Muscle of arm (tissue), 12 donors: Measurements from ENCODE around the gene ABLIM3. TPM values are rescaled to one million over a fixed set of nuclear protein-coding genes. Genes with fewer than 3 reads are reported as not detected.

ENCODE experiments used
- DNase-seq: peaks from one replicate; pipeline ENCODE4 v3.0.0-alpha.2; 2013
- polyA plus RNA-seq, 12 donors: library from polyadenylated mRNA; unstranded; fragments of 120-200 nt; gene quantifications; one replicate each; pipeline ENCODE4 v1.2.1, GENCODE V29; 2013; ENCODE audit not compliant: insufficient read length in 12 of 12

Gene ABLIM3
- polyA plus RNA-seq, 12 donors: 70.7 to 148 (median 91.1) TPM; not detected in 1

DNA sequence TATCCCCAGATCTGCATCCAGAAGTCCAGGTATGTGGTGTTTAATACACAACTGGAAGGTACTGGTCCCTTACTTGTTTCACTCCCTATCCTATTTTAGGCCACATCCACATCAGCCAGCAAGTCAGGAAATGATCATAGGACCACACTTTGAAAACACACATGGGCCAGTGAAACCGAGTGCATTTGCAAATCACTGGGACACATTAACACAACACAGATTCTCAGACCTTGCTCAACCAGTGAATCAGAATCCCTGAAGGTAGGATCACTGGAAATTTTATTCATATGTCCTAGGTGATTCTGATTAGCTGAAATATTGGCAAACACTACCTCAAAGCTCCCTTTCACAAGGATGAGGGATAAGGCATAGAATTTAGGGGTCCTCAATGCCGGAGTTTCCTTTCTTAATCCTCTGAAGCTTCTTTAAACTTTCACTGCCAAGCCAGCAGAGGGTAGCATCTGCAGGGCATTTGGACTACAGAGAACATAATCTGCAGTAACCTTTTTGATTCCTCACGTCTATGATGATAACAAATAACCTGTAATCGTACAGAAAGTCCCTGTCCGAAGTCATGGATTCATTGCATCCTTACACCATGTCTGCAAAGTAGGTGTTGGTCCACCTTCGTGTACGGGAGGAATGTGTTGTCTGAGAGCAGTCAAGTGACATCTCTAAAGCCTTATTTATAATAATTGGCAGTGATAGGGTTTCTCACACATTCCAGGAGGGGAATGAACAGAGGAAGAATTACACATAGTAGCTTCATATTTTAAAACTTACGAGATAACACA, 11.0 kb upstream of the ABLIM3 start:
- DNase-seq: no peak

DNA sequence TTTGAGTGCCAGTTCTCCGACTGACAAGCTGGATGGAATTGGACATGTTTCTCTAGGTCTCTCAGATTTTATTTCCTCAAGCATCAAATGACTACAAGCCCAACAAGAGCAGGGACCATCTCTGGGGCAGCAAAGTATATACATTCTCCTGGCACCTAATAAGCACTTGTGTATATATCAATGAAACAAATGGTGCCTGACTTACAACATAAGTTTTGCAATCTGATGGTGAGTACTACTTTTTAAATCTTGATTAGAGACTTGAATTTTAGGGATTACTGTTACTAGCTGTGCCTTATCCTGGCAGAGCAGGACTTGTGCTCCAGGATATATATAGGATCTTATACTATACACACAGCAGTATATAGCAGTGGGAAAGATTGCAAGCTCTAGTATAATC, 8.8 kb upstream of the ABLIM3 start:
- DNase-seq: no peak

DNA sequence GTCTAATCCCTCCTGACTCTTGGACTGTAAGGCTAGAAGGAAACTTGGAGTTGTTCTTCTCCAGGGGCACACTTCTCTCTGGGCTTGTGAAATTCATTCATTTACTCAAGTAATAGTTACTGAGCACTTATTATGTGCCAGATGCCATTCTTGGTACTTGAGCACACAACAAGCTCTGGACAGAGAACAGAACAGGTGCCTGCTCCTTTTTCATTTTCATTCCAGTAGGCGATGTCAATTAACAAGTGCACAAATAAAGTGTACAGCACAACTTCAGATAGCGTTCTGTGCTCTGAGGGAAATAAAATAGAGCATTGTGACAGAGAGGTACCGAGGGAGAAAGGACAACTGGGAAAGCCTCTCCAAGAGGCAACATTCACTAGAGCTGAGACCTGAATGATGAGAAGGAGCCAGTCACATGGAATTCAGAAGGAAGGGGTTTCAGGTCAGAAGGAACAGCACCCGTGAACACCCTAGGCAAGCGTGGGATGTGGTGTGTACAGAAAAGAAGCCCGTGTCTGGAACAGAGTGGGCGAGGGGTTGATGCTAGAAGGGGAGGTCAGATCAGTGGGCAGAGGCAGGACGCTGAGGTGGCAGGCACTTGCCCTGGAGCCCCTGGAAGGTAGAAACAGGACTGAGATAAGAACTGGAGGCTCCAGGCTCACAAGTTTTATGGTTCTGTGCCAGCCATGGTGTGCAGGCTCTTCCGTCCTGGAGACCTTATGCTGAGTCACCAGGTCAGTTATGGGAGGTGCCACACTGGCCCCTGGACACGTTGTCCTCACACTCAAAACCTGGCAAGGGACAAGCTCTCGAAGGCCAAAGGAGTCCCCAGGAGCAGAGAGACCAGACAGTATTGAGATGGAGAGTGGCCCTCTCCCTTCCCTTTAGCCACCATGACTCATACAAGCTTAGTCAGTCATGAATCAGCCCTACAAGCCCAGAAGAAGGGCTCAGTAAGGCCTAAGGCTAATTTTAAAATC, 7.2 kb upstream of the ABLIM3 start:
- DNase-seq: no peak

DNA sequence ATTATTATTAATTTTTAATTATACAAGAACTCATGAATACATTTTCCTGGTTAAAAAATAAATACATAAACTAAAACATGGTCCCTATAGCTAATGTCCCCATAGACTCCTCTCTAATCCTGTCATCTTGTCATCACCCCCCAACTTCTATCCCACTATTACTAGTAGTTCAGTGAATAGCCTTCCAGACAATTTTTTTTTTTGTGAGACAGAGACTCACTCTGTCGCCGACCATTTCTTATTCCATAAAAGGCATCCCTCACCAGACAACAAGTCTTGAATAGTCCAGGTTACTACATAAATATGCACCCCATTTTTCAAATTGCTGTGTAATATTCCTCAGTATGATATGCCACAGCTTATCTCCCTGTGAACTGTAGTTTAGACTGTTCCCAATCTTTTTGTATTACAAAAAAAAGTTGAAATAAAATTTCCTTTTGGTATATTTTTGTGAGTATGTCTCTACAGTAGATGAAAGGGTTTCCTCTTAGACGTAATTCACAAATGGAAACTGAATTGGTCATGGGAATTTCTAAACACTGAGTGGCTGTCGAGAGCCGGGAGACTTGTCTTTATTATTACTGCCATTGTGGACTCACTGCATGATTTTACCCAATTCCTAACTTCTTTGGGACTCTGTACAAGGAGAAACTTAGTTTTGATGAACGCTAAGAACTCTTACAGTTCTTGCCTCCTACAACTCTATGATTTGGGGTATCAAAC, 6.4 kb upstream of the ABLIM3 start:
- DNase-seq: no peak

DNA sequence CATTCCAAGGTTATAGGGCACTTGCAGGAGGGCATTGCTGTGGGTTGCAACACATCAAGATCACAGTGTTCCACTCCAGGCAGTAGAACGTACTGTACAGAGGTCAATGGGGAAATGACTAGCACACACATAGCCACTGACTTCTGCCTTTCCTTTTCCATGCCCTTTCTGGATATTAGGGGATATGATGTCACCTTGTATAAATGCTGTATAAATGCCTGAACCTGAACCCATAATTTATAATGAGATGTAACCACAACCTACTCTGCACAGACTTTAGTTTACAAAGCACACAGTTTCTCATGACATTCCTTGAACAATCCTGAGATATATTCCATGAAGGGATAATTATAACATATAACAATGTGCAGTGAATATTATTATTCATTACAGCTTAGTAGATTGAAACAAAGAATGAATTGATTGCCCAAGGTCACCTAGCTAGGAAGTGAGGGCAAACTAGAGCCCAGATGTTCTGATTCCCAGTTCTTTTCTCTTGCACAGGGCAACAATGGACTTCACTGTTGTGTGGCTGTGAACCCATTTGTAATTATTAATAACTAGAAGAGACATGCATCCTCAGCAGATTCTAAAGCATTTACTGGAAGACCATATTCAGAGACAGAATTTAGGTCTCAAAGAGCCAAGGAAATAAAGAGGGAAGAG, 5.6 kb upstream of the ABLIM3 start:
- DNase-seq: no peak

DNA sequence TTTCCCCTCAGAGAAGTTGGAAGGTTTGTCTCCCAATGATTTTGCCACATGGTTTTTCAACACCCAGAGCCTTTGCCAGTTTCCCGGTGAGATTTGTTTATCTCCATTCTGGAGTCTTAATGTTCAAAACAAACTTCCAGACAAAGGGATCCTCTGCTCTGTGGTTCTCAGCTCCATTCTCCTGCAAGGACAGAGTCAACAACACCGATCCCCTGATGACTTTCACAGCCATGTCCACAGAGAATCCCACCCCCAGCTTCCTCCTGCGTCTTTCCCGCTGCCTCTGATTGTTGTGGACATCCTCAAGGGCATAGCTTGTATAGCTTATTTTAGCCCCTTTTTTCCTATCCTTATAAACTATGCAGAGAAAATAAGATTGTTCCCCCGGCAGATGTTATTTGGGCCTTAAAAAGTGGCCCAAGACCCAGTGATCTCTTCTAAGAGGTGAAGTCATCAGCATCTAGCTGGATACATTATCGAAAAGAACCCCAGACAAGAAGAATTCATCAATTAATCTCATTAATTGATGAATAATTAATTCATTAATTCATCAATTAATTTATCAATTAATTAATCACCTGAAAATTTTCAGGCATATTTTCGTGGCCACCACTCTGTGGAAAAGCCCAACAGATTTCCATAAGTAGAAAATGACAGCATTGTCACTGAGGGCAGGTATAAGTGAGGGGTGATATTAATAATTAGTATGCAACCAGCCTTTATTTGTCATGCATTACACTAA, 2.9 kb upstream of the ABLIM3 start:
- DNase-seq: no peak

DNA sequence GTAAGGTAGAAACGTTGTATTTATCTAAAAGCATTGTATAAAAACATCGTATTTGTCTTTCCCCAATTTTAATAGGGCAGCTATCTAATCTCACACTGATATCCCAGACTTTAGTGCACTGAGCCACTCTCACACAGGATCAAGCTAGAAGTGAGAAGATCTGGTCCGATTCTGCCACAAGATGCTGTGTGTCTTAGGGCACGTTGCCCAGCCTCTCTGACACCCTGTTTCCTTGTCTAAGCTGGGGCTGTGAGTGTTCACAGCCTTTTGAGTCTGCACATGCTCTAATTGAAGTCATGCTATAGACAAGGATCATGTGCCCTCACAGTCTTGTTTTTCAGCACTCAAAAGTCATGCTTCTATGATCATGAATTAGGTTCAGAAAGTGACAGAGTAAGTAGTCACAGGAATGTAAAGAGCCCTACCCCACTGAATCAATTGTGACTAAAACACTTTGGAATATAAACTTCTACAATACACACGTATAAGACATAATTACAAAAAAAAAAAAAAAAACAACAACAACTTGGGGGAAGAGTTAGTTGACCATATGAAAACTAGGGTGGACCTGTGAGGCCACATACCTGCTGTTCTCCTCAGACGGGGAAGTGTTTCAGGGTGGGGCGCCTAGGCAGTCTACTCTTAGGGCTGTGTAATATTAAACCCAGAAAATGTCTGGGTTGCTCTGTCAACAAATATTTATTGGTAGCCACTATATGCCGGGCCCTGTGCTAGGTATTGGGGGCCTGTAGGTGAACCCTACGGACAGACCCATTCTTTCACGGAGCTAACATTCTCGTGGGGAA, 893 bp upstream of the ABLIM3 start:
- no peak for DNase-seq

DNA sequence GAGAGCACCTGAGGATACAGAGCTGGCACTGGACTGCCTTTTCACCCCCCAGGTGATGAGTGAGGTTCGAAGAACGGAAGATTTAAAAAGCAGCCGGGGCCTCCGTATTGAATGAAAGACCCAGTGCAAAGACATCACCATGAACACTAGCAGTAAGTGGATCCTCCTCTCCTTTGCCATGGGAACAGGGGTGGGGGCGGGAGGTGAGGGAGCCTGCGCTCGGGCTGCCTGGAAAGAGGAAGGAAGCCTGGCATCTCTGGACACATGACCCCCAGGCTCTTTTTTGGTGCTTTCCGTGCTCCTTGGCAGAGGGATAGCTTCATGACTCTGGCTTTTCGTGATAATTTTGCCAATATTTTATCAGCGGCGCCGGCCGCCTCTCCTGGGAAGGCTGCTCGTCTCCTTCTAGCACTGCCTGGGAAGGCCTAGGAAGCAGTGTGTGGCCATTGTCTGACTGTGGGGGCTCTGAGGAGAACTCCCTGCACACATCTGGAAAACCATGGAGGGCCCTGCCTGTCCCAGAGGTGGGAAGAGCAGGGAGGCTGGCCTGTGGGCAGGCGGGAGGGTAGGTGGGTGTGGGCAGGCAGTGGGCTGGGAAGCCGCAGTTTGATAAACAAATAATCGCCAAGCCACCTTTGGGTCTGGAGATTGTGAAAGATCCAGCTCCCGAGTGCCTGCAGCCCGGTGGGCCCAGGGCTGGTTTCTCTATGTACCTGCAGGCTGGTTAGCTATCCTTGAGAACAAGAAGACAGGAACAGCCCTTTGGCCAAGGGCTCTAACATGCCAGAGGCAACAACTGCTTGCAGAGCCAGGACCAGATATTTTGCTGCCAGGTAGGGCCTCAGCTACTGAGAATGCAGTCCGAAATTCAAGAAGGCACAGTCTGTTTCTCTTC, 911 bp downstream of the ABLIM3 start:
- no peak for DNase-seq

DNA sequence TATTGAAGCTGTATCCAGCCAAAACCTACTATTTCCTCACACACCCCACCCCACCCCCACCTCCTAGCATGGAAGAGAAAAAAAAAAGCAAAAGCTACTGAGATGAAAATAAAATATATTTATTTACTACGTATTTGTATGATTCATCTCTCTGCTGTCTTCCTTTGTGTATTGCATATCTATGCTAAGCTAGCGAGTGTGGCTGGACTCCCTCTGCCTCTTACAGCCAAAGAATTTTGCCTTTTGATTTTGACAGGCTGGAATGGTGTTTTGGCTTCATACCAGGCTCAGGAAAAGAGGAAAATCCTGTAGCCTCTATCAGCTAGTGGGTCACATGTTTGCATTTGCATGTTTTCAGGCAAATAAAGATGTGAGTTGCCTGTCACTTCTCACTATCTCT, 2.2 kb downstream of the ABLIM3 start:
- DNase-seq: no peak

DNA sequence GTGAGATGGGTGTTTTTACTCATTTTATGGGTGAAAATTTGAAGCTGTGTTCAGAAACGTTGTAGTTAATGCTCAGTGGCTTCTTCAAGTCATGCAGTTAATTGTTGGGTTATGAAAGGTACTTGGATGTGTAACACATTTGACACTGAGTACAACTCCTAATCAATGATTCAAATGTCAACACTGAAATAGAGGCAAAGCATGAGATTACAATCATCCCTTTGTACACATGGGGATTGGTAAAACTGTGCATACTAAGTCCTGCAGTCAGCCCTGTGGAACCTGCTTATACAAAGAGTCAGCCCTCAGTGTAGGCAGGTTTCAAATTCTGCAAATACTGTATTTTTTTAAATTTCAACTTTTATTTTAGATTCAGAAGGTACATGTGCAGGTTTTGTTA, 3.3 kb downstream of the ABLIM3 start:
- DNase-seq: no peak

DNA sequence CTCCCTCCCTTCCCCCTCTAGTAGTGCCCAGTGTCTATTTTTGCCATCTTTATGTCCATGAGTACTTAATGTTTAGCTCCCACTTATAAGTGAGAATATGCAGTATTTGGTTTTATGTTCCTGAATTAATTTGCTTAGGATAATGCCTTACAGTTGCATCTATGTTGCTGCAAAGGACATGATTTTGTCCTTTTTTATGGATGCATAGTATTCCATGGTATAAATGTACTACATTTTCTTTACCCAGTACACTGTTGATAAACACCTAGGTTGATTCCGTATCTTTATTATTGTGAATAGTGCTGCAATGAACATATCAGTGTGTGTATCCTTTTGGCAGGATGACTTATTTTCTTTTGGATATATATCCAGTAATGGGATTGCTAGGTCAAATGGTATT, 3.8 kb downstream of the ABLIM3 start:
- no peak for DNase-seq

DNA sequence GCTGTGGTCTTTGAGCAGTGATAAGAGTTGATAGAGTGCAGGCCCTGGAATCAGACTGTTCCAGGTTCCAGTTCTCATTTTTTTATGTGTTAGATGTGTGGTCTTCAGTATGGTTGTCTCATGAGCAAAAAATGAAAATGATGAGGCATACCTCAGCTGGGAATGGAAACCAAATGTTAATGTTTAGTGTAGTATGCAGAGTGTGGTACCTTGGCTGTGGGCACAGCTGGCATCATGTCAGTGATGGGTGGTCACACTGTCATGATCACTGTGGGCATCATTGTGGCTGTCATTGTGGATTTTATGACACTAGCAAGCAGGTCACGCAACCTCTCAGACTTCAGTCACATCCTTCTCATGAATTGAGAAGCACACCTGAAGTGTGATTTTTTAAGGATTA, 6.4 kb downstream of the ABLIM3 start:
- DNase-seq: no peak

DNA sequence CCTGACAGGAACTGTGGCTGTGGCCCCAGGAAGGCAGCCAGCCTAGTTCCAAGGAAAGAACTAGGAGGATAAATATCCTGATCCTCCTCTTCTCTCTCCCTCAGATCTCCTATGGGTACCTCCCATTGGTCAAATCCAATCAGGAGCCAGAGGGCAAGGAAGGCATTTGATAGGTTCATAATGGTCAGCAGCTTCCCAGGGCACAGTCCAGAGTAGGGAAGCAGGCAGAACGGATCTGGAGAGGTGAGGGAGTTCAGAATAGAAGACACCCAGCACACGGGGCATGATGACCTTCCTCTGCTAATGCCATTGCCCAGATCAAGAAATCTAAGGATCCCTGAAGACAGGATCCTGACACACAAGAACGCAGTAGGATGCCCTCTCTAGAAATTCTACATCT, 8.6 kb downstream of the ABLIM3 start:
- no peak for DNase-seq

DNA sequence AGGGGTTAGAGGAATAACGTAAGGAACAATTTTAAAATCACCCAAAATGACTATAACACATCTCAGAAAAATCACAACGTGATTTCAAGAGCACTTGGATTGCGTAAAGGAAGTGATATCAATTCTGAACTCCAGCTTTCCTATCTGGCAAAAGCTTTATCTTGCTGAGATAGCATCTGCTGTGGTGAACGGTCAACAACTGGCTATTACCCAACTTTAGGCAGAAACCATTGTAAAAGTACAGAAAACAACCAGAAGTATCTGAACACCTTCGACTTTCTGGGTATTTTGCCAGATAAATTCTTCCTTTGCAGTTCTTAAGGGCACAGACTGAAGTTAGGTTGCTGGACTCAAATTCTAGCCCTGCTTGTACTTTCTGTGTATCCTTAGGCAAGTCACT, 9.2 kb downstream of the ABLIM3 start:
- no peak for DNase-seq

DNA sequence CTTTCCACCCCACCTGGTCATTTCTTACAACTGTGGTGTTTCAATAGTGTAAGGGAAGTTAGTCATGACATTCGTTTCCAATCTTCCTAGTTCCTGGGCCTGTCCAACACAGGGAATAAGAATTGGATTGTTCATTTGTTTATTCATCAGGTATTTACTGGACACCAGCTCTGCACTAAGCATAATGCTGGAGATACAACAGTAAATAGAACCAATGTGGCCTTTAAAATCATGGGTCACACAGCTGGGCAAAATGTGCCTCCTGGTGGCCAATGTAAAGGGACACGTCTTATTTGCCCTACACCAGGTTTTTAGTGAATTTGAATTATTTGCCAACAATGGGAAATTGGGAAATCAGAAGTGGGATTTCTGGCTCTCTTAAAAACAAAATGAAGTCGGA, 10.4 kb downstream of the ABLIM3 start:
- DNase-seq: no peak

DNA sequence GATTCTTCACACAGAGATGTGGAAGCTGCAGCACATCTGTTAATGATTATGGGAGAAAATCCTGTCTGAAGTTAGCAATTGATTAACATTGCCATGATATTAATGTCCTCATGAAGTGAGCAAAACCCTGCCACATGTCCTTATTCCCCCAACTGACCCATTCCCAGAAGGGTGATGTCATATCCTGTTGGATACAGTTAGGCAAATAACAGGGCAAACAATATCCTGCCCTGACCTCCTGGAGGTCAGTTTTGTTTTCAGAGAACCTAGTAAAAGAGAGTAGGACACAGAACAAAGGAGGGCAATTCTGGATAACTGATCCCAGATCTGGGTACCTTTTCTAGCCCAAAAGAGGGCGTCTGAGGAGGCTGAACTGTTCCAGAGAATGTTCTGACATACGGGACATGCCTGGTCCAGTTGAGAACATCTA, 11.0 kb downstream of the ABLIM3 start:
- DNase-seq: no peak

DNA sequence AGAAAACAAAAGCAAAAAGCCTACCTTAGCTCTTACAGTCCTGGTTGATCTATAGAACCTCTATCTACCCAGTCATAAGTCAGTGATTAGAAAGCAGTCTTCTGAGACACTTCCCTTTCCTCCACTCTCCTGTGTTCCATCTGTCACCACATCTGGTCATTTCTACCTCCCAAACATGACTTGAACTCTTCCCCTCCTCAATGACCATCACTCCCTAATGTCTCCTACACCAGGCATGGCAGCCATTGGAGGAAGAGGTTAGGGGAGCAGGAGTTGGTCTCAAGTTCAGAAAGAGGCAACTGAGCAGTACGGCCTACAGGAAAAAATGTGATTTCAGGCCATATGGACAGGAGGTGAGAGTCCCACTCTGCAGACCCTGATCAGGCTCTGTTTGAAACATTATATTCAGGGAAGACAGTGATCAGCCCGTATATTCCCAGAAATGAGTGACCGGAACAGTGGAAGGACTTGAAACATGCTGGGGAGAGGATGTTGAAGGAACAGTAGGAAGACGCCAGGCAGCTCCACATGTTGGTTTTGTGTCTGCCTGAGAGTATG, 12.0 kb downstream of the ABLIM3 start:
- DNase-seq: no peak

DNA sequence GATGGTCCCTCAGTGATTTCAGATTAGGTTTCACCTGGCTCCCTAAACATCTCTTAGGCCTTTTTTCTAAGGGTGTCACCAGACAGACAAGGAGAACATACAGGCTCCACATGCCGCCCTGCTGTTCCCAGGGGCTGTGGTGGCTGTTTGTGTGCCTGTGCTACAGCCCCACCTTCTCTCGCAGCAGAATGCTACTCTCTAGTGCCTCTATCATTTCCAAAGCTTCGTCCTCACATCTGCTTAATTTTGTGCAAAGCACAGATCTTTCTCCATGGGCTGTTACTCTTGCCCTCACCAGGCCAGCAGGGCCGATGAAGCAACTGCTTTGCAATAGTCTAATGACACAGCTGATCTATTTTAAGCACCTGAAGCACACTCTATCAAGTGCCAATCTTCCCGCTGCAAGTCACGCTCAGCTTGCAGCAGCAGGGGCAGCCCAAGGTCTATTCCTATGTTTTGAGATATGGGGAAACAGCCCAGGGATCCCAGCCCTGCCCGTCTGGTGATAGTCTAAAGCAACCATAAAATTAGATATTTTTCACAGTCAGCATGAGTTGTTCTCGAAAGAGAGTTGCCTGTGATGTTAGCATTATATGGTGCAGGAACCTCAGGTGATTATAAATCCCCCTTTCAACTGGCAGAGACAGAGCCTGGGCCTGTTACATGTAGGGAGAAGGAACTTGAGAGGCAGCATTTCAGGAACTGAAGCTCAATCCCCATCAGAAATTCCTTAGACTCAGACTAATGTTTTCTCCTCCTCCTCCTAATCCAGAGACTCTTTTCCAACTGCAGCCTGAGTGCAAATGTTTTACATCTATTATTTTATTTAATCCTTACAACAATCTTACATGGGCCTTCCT, 12.7 kb downstream of the ABLIM3 start:
- no peak for DNase-seq
